COLO668 (cell line): ENCODE measurements around the gene SETD6.

ENCODE experiments used
- DNase-seq: peaks from one replicate; lab custom pipeline; 2025; ENCODE audit not compliant: unreplicated experiment; lab: John Stamatoyannopoulos, UW

SETD6 gene

GRCh38 chr16:58507195-58507962 is 7.9 kb upstream of the SETD6 start:
- DNase-seq = no peak

- DNase-seq = no peak
These were observed 7.2 kb upstream of the SETD6 start for GRCh38 chr16:58507963-58508670.

- no peak for DNase-seq
These were observed 6.6 kb upstream of the SETD6 start for GRCh38 chr16:58508671-58509251.

GRCh38 chr16:58509256-58510096 is 5.8 kb upstream of the SETD6 start:
- DNase-seq = no peak

GRCh38 chr16:58510097-58510775 is 5.1 kb upstream of the SETD6 start:
- DNase-seq = no peak

- DNase-seq = no peak
These were observed 4.3 kb upstream of the SETD6 start for GRCh38 chr16:58510776-58511628.

- peak; percentile 77 for DNase-seq
These were observed 3.1 kb upstream of the SETD6 start for GRCh38 chr16:58511933-58512815.

GRCh38 chr16:58513874-58514273 is 1.4 kb upstream of the SETD6 start:
- DNase-seq = no peak

- DNase-seq = peak; percentile 79
These were observed 802 bp downstream of the SETD6 start for GRCh38 chr16:58515871-58516767.

- DNase-seq = no peak
These were observed 1.4 kb downstream of the SETD6 start for GRCh38 chr16:58516768-58517107.

- DNase-seq = no peak
These were observed 3.0 kb downstream of the SETD6 start for GRCh38 chr16:58518083-58518979.

- no peak for DNase-seq
These were observed 3.7 kb downstream of the SETD6 start for GRCh38 chr16:58518980-58519368.

GRCh38 chr16:58519707-58520106 is 4.4 kb downstream of the SETD6 start:
- no peak for DNase-seq

- no peak for DNase-seq
These were observed 14.9 kb downstream of the SETD6 start for GRCh38 chr16:58530179-58530578.

- DNase-seq = no peak
These were observed 17.1 kb downstream of the SETD6 start for GRCh38 chr16:58532414-58532813.

GRCh38 chr16:58533751-58534470 is 18.6 kb downstream of the SETD6 start:
- no peak for DNase-seq
